ENCODE measurements around the gene GIMAP4. TPM values are rescaled to one million over a fixed set of nuclear protein-coding genes. Genes with fewer than 3 reads are reported as not detected.
A peak's percentile ranks its signal among the peaks of the same experiment; 100 is the strongest.
"Not testable (repeated sequence)": the region's sequence is repeated elsewhere in the genome, so short reads cannot be mapped to it uniquely, and the experiment has no call there.

GIMAP4 gene
- total RNA-seq, 2 experiments from 2014 or later = 128 to 140 TPM

- H3K27me3 Mint-ChIP-seq; CTCF ChIA-PET; H3K4me3 Mint-ChIP-seq; intact Hi-C loops (cut with micrococcal nuclease); POLR2A ChIA-PET; DNase-seq: not testable (repeated sequence)
- Mint-ChIP-seq H3K36me3 (peaks cover 41% of the 10 kb centered on the region), H3K4me1 (ENCODE audit: low read depth) (peaks cover 31% of the 10 kb centered on the region), H3K27ac (peak overlapping the region; percentile 79), H3K9me3 (peaks cover 82% of the 10 kb centered on the region)
Observed at GRCh38 chr7:150579979-150580637, 12.9 kb downstream of the GIMAP4 start.

DNA sequence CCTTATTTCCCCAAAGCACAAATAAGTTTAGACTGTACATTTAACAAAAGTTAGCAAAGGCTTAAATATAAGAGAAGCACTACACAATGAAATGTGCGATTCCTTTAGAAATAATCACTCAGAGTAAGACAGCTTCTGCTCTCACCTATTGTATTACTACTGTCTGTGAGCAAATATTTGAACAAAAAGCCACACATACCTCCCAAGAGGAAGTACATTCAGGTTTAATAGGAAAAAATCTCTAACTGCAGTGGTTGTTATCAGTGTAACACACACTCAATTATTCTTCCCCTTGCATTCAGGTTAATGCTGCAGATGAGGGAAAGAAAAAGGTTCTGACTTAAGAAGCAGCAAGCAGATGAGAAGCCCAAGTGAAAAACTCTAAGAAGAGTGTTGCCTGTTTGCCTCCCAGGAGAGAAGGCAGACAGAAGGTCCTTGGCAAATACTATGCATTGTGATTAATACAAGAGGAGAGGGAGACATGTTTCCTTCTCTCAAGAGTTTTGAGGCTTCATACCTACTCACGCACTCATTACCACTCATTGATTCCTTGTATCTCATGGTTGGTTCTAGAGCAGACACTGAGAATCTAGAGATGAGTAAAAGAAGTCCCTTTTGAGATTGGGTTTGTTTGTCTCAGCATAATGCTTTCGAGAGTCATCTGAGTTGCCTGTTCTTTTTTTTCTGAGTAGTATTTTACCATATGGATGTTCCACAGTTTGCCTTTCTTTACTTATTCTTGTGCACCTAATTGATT, 13.6 kb downstream of the GIMAP4 start:
- ChIA-PET CTCF (interaction anchor here (0.9 kb wide), 1 partner anchor 10 kb away, joined by 4 read pairs; no protein-coding TSS in a partner anchor), POLR2A (no interaction called here)
- Mint-ChIP-seq H3K27me3 (no peaks in the 10 kb centered on the region), H3K9me3 (peaks cover 75% of the 10 kb centered on the region), H3K36me3 (peaks cover 35% of the 10 kb centered on the region), H3K4me3 (no peak overlapping the region), H3K27ac (peak overlapping the region; percentile 79), H3K4me1 (ENCODE audit: low read depth) (peaks cover 37% of the 10 kb centered on the region)
- no peak for DNase-seq
- intact Hi-C loops (cut with micrococcal nuclease) = loop anchor here (1.0 kb wide), 2 partner anchors 40 to 174 kb away; no protein-coding TSS in a partner anchor

GRCh38 chr7:150585199-150585598, 18.0 kb downstream of the GIMAP4 start:
- no peak for DNase-seq
- H3K9me3 Mint-ChIP-seq = peaks cover 53% of the 10 kb centered on the region
- ChIA-PET CTCF (no interaction called here), POLR2A (interaction anchor here (2.4 kb wide), 1 partner anchor 18 kb away, joined by 7 read pairs; the partner anchor contains the start of gene GIMAP4)
- peak overlapping the region; percentile 84 for H3K27ac Mint-ChIP-seq
- no peak overlapping the region for H3K4me3 Mint-ChIP-seq
- H3K4me1 Mint-ChIP-seq (ENCODE audit: low read depth) = peaks cover 53% of the 10 kb centered on the region
- intact Hi-C loops (cut with micrococcal nuclease) = no loop called here
- no peaks in the 10 kb centered on the region for H3K27me3 Mint-ChIP-seq
- H3K36me3 Mint-ChIP-seq = peaks cover 15% of the 10 kb centered on the region

- POLR2A ChIA-PET = interaction anchor here (0.7 to 2.4 kb wide), 7 partner anchors 15 to 169 kb away, joined by 3 to 7 read pairs (median 3); partner anchors contain the start of genes GIMAP1, GIMAP4 and GIMAP6
Observed at GRCh38 chr7:150586068-150586784, 19.0 kb downstream of the GIMAP4 start.

DNA sequence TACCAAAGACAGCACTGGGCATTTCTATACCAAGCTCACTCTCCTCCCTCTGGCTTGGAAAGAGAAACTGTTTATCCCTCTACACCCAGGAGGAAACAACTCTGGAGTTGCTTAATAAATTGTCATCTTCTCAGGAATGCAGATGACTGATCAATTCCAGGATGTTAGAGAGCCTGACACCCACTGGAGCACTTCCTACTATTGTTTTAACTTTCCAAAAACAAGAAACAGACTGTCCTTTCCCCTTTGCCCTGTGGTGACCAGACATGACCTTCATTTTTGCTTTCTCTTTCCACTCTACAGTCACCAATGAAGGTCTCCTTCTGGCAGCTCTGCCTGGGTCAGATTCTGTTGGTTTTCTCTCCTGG, 19.6 kb downstream of the GIMAP4 start:
- peak overlapping the region; percentile 84 for H3K27ac Mint-ChIP-seq
- intact Hi-C loops (cut with micrococcal nuclease) = loop anchor here (1.0 to 2.0 kb wide), 2 partner anchors 34 to 147 kb away; no protein-coding TSS in a partner anchor
- peaks cover 17% of the 10 kb centered on the region for H3K36me3 Mint-ChIP-seq
- H3K4me1 Mint-ChIP-seq (ENCODE audit: low read depth) = peaks cover 51% of the 10 kb centered on the region
- H3K4me3 Mint-ChIP-seq = peak overlapping the region; percentile 28
- H3K27me3 Mint-ChIP-seq = no peaks in the 10 kb centered on the region
- peak; percentile 48 for DNase-seq
- peaks cover 49% of the 10 kb centered on the region for H3K9me3 Mint-ChIP-seq
- POLR2A ChIA-PET = interaction anchor here (0.7 to 2.4 kb wide), 7 partner anchors 15 to 169 kb away, joined by 3 to 7 read pairs (median 3); partner anchors contain the start of genes GIMAP1, GIMAP4 and GIMAP6
- CTCF ChIA-PET = interaction anchor here (1.0 to 2.0 kb wide), 5 partner anchors 28 to 169 kb away, joined by 3 to 5 read pairs (median 4); no protein-coding TSS in a partner anchor

More at GRCh38 chr7:150586068-150586784, 19.0 kb downstream of the GIMAP4 start:
- Mint-ChIP-seq H3K4me1 (ENCODE audit: low read depth) (peaks cover 54% of the 10 kb centered on the region), H3K27me3 (no peaks in the 10 kb centered on the region), H3K36me3 (peaks cover 15% of the 10 kb centered on the region), H3K9me3 (peaks cover 50% of the 10 kb centered on the region), H3K27ac (peak overlapping the region; percentile 84), H3K4me3 (peak overlapping the region; percentile 28)
- CTCF ChIA-PET = interaction anchor here (1.0 to 2.0 kb wide), 5 partner anchors 28 to 169 kb away, joined by 3 to 5 read pairs (median 4); no protein-coding TSS in a partner anchor
- intact Hi-C loops (cut with micrococcal nuclease) = loop anchor here (1.0 to 2.0 kb wide), 2 partner anchors 35 to 147 kb away; no protein-coding TSS in a partner anchor
- DNase-seq = no peak

DNA sequence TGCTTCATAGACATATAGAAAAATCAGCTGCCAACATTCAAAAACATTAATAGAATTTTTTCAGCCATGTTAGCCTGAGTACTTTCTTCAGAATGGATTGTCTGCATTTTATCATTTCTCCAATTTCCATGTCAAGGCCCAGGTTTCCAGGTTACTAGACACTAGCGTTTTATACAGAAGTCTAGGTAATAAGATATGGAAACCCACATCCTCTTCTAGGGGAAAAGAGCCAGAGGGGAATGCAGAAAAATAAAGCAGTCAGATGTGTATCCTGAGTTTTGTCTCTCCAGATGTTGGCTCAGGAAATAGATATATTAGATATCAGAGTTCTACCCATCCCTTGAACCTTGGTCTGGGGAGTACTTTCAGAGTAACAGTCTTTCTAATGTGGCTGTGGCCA, 20.4 kb downstream of the GIMAP4 start:
- Mint-ChIP-seq H3K4me3 (no peak overlapping the region), H3K9me3 (peaks cover 50% of the 10 kb centered on the region), H3K27ac (peak overlapping the region; percentile 84), H3K4me1 (ENCODE audit: low read depth) (peaks cover 51% of the 10 kb centered on the region), H3K27me3 (no peaks in the 10 kb centered on the region), H3K36me3 (peaks cover 22% of the 10 kb centered on the region)
- ChIA-PET CTCF (interaction anchor here (1.0 to 2.0 kb wide), 5 partner anchors 27 to 168 kb away, joined by 3 to 5 read pairs (median 4); no protein-coding TSS in a partner anchor), POLR2A (interaction anchor here (0.9 to 2.4 kb wide), 3 partner anchors 20 to 129 kb away, joined by 3 to 7 read pairs (median 3); partner anchors contain the start of genes GIMAP1, GIMAP4 and GIMAP6)
- DNase-seq = no peak
- intact Hi-C loops (cut with micrococcal nuclease) = loop anchor here (2.0 kb wide), 1 partner anchor 33 kb away; no protein-coding TSS in a partner anchor

DNA sequence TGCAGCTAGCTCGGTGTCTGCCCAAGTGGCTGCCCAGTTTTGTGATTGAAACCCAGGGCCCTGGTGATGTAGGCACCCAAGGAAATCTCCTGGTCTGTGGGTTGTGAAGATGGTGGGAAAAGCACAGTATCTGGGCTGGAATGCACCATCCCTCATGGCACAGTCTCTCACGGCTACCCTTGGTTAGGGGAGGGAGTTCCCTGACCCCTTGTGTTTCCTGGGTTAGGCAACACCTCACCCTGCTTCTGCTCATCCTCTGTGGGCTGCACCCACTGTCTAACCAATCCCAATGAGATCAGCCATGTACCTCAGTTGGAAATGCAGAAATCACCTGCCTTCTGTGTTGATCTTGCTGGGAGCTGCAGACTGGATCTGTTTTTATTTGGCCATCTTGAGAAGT, 27.6 kb downstream of the GIMAP4 start:
- Mint-ChIP-seq H3K9me3 (peaks cover 49% of the 10 kb centered on the region), H3K4me3 (no peak overlapping the region), H3K36me3 (peaks cover 44% of the 10 kb centered on the region), H3K4me1 (ENCODE audit: low read depth) (peaks cover 47% of the 10 kb centered on the region), H3K27me3 (no peaks in the 10 kb centered on the region), H3K27ac (peak overlapping the region; percentile 26)
- CTCF ChIA-PET = no interaction called here
- DNase-seq = no peak
- POLR2A ChIA-PET = no interaction called here
- intact Hi-C loops (cut with micrococcal nuclease) = no loop called here

DNA sequence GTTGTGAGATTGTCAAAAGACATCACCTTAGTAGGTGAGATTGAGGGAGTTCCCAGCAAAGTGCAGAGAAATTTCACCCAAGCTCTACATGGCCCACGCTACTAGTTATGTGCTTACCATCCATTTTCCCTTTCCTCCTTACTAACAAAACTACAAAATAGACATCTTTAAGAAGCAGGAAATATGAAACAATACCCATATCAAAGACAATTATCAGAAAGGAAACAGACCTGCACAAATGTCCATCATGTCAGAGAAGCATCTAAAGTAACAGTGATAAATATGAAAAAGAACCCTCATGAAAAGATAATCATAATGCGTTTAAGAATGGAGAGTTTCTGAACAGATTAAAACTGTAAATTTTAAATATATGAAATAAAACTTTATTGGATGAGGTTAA, 28.2 kb downstream of the GIMAP4 start:
- H3K27me3 Mint-ChIP-seq = no peaks in the 10 kb centered on the region
- H3K4me1 Mint-ChIP-seq (ENCODE audit: low read depth) = peaks cover 43% of the 10 kb centered on the region
- H3K9me3 Mint-ChIP-seq = peaks cover 52% of the 10 kb centered on the region
- intact Hi-C loops (cut with micrococcal nuclease) = no loop called here
- ChIA-PET CTCF (no interaction called here), POLR2A (no interaction called here)
- no peak overlapping the region for H3K27ac Mint-ChIP-seq
- no peak overlapping the region for H3K4me3 Mint-ChIP-seq
- H3K36me3 Mint-ChIP-seq = peaks cover 45% of the 10 kb centered on the region
- DNase-seq = no peak

DNA sequence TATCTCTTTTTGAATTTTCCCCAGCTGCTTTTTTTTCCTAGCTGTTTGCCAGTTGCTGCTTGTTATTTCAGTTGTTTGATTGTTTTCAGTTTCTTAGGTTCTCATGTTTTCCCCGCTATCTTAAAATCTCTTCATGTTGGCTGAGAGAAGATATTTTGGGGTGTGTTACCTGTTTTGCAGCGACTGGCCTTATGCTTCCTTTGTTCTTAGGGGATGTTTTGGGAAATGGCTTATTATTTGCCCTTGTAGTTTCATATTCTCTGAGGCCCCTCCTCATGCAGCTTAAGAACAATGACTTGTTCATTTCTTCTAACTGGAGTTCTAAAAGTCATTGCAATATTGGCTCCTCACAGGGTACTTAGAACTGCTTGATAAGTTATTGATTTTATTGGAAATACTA, 36.4 kb downstream of the GIMAP4 start:
- DNase-seq; H3K4me3 Mint-ChIP-seq; intact Hi-C loops (cut with micrococcal nuclease); POLR2A ChIA-PET; H3K27me3 Mint-ChIP-seq; CTCF ChIA-PET: not testable (repeated sequence)
- H3K27ac Mint-ChIP-seq = peak overlapping the region; percentile 39
- H3K9me3 Mint-ChIP-seq = peaks cover 31% of the 10 kb centered on the region
- H3K36me3 Mint-ChIP-seq = peaks cover 11% of the 10 kb centered on the region
- peaks cover 41% of the 10 kb centered on the region for H3K4me1 Mint-ChIP-seq (ENCODE audit: low read depth)

DNA sequence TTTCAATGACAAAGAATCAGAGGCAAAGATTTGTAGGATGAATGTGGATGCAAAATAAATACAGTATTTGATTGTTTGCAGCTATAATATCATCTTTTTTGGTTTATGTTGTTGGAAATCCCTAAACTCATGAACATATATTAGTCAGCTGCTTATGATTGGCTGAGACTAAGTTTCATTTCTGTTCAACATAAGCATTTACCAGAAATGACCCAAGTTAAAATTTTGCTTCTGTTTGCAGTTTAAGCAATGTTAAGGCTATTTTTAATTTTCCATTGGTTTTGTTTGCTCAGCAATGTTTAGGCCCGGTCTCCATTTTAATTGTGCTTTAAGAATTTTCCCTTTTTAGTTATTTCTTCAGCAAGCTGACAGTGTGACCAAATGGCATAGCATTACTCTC, 43.0 kb downstream of the GIMAP4 start:
- no peak for DNase-seq
- CTCF ChIA-PET = interaction anchor here (1.3 kb wide), 1 partner anchor 145 kb away, joined by 4 read pairs; no protein-coding TSS in a partner anchor
- Mint-ChIP-seq H3K27me3 (no peaks in the 10 kb centered on the region), H3K36me3 (peaks cover 7% of the 10 kb centered on the region), H3K4me3 (no peak overlapping the region), H3K9me3 (peaks cover 20% of the 10 kb centered on the region), H3K27ac (peak overlapping the region; percentile 91), H3K4me1 (ENCODE audit: low read depth) (peaks cover 66% of the 10 kb centered on the region)
- intact Hi-C loops (cut with micrococcal nuclease) = loop anchor here (1.0 kb wide), 1 partner anchor 11 kb away; no protein-coding TSS in a partner anchor
- POLR2A ChIA-PET = interaction anchor here (2.8 kb wide), 1 partner anchor 11 kb away, joined by 7 read pairs; no protein-coding TSS in a partner anchor

- CTCF ChIA-PET = no interaction called here
- intact Hi-C loops (cut with micrococcal nuclease) = no loop called here
- peaks cover 20% of the 10 kb centered on the region for H3K9me3 Mint-ChIP-seq
- POLR2A ChIA-PET = interaction anchor here (0.6 kb wide), 1 partner anchor 104 kb away, joined by 3 read pairs; the partner anchor contains the start of gene GIMAP1
- H3K27ac Mint-ChIP-seq = peak overlapping the region; percentile 19
- DNase-seq = no peak
- H3K36me3 Mint-ChIP-seq = peaks cover 12% of the 10 kb centered on the region
- H3K27me3 Mint-ChIP-seq = no peaks in the 10 kb centered on the region
- no peak overlapping the region for H3K4me3 Mint-ChIP-seq
- peaks cover 63% of the 10 kb centered on the region for H3K4me1 Mint-ChIP-seq (ENCODE audit: low read depth)
Observed at GRCh38 chr7:150612925-150613324, 45.7 kb downstream of the GIMAP4 start.
